ENCODE data around the gene NUFIP1. TPM values are rescaled to one million over a fixed set of nuclear protein-coding genes. Genes with fewer than 3 reads are reported as not detected.
A peak's percentile ranks its signal among the peaks of the same experiment; 100 is the strongest.
"Not testable (repeated sequence)": the region's sequence is repeated elsewhere in the genome, so short reads cannot be mapped to it uniquely, and the experiment has no call there.

Gene NUFIP1
- total RNA-seq, 1 experiment from 2014 or later, result 3.8 TPM

DNA sequence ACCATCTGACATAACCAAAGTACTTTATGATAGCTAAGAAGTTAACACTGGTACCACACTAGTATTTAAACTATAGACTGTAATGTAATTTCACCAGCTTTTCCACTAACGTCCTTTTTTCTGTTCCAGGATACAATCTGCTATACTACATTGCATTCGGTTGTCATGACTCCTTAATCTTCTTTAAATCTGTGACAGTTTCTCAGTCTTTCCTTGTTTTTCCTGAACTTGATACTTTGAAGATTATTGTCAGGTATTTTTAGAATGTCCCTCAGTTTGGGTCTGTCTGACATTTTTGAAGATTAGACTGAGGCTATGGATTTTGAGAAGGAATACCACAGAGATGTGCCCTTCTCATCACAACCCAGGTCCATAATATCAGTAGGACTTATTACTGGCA is 36.6 kb downstream of the NUFIP1 start:
- no peak overlapping the region for H3K4me3 ChIP-seq
- no peak overlapping the region for H3K27ac ChIP-seq
- peaks cover 4% of the 10 kb centered on the region; the same call in 1 of the 2 replicates for H3K36me3 ChIP-seq
- DNase-seq (ENCODE audit: low read depth in 1 of 2, low spot score in 2 of 2), result no peak
- H3K9me3 ChIP-seq (replicated peaks), result no peaks in the 10 kb centered on the region
- H3K27me3 ChIP-seq (replicated peaks), result no peaks in the 10 kb centered on the region
- no peaks in the 10 kb centered on the region for H3K4me1 ChIP-seq (replicated peaks)

DNA sequence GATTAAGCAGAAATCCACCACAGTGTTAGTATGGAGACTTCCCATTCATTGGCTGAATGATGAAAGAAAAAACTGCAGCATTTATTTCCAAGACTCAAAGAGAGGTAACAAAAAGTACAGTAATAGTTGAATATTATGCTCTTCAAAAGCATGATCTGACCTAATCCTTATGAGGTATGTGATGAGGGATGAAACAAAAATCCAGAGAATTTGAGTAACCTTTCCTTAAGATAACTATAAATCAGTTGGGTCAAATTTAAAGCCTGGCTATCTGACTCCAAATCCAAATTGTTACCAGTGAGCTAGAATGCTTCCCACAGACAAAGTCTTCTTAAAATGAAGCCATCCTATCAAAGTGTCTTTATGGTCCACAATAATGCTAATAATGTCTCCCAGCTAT is 38.1 kb downstream of the NUFIP1 start:
- no peaks in the 10 kb centered on the region for H3K9me3 ChIP-seq (replicated peaks)
- no peaks in the 10 kb centered on the region for H3K27me3 ChIP-seq (replicated peaks)
- H3K4me3 ChIP-seq, result no peak overlapping the region
- no peak overlapping the region for H3K27ac ChIP-seq
- H3K4me1 ChIP-seq (replicated peaks), result no peaks in the 10 kb centered on the region
- peaks cover 4% of the 10 kb centered on the region; the same call in 1 of the 2 replicates for H3K36me3 ChIP-seq
- DNase-seq (ENCODE audit: low read depth in 1 of 2, low spot score in 2 of 2), result no peak

DNA sequence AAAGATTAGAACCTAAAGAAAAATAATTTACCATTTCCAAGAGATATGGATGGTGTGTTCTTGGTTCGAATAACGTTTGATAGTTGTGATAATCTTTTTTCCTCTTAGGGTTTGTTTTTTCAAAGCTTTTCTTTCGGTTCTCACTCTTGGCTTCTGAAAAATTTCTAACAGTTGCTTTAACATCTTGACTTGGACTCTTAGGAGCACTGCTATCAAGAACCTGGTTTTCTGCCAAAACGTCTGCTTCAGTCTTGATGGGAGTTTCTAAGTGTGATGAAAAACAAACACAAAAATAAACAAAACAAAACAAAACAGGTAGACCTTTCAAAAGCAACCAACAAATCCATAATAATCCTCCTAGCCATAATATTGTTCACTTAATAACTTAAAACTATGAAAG is 45.9 kb downstream of the NUFIP1 start:
- H3K27me3 ChIP-seq (replicated peaks); DNase-seq (ENCODE audit: low read depth in 1 of 2, low spot score in 2 of 2); H3K4me3 ChIP-seq; H3K9me3 ChIP-seq (replicated peaks); H3K36me3 ChIP-seq; H3K27ac ChIP-seq; H3K4me1 ChIP-seq (replicated peaks): not testable (repeated sequence)

DNA sequence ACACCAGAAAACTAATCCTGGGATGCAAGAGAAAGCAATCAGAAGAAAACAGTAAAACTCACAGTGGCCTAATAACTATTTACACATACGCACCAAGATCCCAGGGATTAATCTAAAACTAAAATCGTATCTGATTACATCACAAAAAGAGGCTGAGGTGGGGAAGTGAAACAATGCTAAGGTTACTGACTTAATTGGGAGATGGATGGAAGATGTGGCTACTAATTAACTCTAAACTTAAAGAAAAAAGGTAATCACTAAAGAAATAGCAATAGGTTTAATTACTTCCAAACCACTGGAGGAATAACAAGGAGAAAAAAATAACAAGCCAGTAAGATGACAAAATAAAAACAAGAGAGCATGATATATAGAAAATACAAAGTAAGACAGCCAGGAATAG is 50.4 kb downstream of the NUFIP1 start:
- H3K27ac ChIP-seq, result no peak overlapping the region
- DNase-seq (ENCODE audit: low read depth in 1 of 2, low spot score in 2 of 2), result no peak
- H3K9me3 ChIP-seq (replicated peaks), result no peaks in the 10 kb centered on the region
- H3K36me3 ChIP-seq, result peaks cover 7% of the 10 kb centered on the region
- H3K4me1 ChIP-seq (replicated peaks), result peaks cover 11% of the 10 kb centered on the region
- no peaks in the 10 kb centered on the region for H3K27me3 ChIP-seq (replicated peaks)
- no peak overlapping the region for H3K4me3 ChIP-seq

DNA sequence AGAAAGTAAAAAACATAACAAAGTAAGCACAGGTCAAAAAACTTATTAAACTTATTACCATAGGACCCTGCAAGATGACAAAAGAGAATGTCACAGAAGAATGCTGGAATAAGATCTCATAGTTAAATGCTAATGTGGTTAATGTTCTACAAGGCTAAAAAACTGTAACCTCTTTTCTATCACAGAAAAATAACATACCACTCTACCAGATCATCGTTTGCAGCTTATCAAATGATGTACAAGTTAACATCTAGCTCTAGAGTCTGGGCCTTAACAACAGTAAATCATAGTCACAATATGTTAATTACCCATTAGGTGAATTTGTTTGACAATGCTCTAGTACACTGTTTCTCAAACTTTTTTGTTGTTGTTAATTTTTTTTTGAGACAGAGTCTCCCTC is 53.0 kb downstream of the NUFIP1 start:
- peaks cover 34% of the 10 kb centered on the region for H3K4me1 ChIP-seq (replicated peaks)
- no peaks in the 10 kb centered on the region for H3K36me3 ChIP-seq
- no peak overlapping the region for H3K27ac ChIP-seq
- DNase-seq (ENCODE audit: low read depth in 1 of 2, low spot score in 2 of 2), result no peak
- H3K27me3 ChIP-seq (replicated peaks), result no peaks in the 10 kb centered on the region
- no peak overlapping the region for H3K4me3 ChIP-seq
- no peaks in the 10 kb centered on the region for H3K9me3 ChIP-seq (replicated peaks)

DNA sequence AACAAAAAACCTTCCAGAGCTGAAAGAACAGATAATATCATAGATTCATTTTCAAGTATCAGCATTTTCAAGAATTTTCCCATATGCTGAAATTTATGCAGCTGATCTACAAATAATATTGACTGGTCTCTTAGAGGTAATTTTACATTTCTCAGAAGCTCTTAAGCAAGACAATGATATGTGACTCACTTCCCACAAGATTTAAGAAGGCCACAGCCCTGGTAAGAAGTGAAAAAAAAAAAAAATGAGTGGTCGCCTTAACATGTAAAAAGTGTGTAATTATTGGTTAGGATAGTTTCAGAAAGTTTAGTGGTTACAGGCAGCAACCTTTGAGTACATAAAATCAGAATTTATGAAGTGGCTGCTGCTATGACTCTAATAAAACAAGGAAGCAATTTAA is 54.5 kb downstream of the NUFIP1 start:
- Histone ChIP-seq H3K4me3 (no peak overlapping the region), H3K27ac (no peak overlapping the region), H3K36me3 (no peaks in the 10 kb centered on the region), H3K27me3 (replicated peaks) (no peaks in the 10 kb centered on the region), H3K9me3 (replicated peaks) (no peaks in the 10 kb centered on the region), H3K4me1 (replicated peaks) (peaks cover 35% of the 10 kb centered on the region)
- peak in 1 of 2 experiments; percentile 16 for DNase-seq (ENCODE audit: low read depth in 1 of 2, low spot score in 2 of 2)

DNA sequence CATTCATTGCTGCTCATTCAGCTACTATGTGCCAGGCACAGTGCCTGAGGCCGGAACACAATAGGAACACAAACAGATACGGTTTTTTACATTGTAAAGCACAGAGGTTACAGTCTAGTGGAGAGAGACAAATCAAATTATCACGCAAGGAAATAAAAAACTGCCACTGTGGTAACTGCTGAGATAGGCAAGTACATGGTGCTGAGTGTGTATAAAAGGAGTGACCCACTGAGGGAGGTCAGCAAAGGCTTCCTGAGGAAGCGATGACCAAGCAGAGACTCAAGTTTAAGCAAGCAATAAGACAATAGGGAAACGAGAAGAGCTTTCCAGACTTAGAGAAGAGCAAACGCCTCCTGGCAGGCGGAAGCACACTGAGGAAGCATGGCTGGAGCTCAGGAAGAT is 56.4 kb downstream of the NUFIP1 start:
- no peaks in the 10 kb centered on the region for H3K27me3 ChIP-seq (replicated peaks)
- peaks cover 35% of the 10 kb centered on the region for H3K4me1 ChIP-seq (replicated peaks)
- H3K36me3 ChIP-seq, result no peaks in the 10 kb centered on the region
- no peak overlapping the region for H3K4me3 ChIP-seq
- H3K9me3 ChIP-seq (replicated peaks), result no peaks in the 10 kb centered on the region
- H3K27ac ChIP-seq, result peak overlapping the region; percentile 57
- peak; percentile 48 to 51 for DNase-seq (ENCODE audit: low read depth in 1 of 2, low spot score in 2 of 2)

DNA sequence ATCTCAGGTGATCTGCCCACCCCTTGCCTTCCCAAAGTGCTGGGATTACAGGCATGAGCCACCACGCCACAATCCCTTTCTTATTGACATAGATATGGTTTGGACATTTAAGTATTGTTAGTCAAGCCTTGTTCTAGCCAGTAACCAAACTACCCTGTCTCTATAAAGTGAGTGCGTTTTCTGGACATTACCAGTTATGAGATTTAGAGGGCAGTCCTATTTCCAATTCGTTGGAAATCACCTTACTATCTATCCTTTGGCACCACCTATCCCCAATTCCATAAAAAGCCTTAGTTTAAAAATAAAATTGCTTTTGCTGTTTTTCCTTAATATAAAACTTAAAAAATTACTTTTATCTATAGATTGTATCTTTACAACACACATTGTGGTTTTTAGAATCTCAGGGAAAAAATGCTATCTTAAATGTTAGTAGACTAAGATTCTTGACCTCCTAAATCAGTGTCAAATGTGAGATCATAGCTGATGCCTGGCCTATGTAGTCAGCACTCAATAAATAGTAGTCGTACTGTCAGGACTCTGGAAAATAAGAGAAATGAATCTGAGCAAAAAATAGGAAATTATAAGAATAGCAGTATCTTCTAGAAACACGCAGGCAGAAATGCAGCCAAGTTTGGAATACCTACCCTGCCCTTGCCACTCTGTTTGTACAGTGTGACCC is 57.0 kb downstream of the NUFIP1 start:
- Histone ChIP-seq H3K9me3 (replicated peaks) (no peaks in the 10 kb centered on the region), H3K4me1 (replicated peaks) (peaks cover 35% of the 10 kb centered on the region), H3K27me3 (replicated peaks) (no peaks in the 10 kb centered on the region), H3K4me3 (no peak overlapping the region), H3K36me3 (no peaks in the 10 kb centered on the region), H3K27ac (peak overlapping the region; percentile 57)
- no peak for DNase-seq (ENCODE audit: low read depth in 1 of 2, low spot score in 2 of 2)

DNA sequence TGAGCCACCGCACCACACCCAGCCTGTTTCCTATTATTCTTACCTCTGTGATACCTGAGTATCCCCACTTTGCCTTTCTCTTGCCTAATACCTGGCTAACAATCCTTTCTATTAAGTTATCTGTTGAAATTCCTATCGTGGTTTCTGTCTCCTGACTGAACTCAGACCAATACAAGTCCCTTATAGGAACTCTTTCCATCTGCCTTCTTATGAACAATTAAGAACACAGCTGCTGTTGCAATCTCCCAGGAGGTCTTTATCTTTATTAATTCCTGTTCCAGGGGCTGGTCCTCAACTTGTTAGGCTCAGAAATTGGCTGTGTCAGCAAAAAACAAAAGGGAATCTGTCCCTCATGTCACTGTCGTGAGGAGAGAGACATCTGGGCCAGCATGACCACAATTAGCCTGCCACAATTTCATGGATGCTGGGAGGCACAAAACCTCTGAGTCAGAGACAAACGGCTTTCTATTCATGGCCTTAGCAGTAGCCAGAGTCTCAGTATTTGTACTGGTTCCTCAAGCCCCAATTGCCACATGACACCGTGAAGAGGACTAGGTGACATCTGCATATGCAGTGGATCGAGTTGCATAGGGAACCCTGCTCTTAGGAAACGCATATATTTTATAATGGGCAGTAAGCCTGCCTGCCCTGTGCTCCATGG is 58.2 kb downstream of the NUFIP1 start:
- Histone ChIP-seq H3K4me1 (replicated peaks) (peaks cover 35% of the 10 kb centered on the region), H3K27ac (no peak overlapping the region)
- DNase-seq (ENCODE audit: low read depth in 1 of 2, low spot score in 2 of 2), result peak in 1 of 2 experiments; percentile 18

DNA sequence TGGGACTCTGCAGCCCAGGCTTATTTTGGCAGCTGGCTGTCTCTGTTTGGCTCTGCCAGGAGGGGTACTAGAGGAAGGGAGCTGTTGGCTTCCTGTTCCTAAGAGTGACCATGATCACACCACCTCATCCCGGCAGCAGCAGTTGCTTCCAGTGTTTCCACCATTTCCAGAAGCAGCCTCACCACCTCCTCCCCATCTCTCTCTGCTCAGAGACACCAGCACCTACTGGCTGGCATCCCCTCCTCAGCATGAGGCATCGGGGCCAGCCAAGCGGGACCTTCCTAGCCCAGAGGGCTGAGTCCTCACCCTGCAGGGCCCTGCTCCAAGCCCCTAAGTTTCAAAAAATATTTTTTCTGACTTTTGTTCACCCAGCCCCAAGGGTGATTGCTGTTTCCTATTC is 59.0 kb downstream of the NUFIP1 start:
- Histone ChIP-seq H3K27me3 (replicated peaks) (no peaks in the 10 kb centered on the region), H3K36me3 (no peaks in the 10 kb centered on the region), H3K9me3 (replicated peaks) (no peaks in the 10 kb centered on the region), H3K4me1 (replicated peaks) (peaks cover 35% of the 10 kb centered on the region), H3K27ac (no peak overlapping the region), H3K4me3 (no peak overlapping the region)
- DNase-seq (ENCODE audit: low read depth in 1 of 2, low spot score in 2 of 2), result no peak

More for the DNA sequence above, 58.2 kb downstream of the NUFIP1 start:
- H3K27me3 ChIP-seq (replicated peaks), result no peaks in the 10 kb centered on the region
- H3K4me3 ChIP-seq, result no peak overlapping the region
- no peaks in the 10 kb centered on the region for H3K9me3 ChIP-seq (replicated peaks)
- H3K36me3 ChIP-seq, result no peaks in the 10 kb centered on the region

DNA sequence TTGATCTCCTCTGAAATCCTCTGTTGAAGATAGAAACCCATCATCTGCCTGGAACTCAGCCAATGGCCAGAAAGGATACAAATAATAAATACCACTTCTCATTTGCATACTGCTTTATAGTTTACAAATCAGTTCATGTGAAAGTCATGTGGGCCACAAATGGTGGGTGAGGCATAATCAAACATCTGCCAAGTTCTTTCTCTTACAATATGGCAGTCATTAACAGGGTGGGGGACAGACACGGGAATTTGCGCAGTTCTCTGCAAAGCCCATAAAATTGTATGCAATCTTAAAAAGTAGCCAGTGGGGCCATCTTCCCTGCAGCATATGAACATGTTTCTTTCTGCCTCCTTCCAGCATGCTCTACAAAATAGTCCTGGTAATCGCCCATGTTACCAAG is 59.6 kb downstream of the NUFIP1 start:
- H3K27ac ChIP-seq, result no peak overlapping the region

DNA sequence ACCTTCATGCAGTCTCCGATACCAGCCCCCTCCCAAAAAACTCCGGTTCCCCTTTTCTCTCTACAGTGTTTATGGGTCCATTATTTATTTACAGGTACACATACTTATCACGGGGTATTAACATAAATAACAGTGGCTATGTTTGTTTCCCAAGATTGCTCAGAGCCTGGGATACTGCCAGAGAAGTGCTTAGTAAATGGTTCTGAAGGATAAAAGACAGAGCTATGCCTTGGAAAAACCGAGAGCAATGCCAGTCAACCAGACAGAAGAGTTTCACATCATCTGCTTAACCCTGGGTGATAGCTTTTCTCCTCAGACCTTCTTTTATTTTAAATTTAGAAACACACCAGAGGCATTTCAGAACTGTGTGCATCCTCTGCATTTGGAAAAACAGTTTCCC is 61.3 kb downstream of the NUFIP1 start:
- H3K9me3 ChIP-seq (replicated peaks), result no peaks in the 10 kb centered on the region
- H3K36me3 ChIP-seq, result no peaks in the 10 kb centered on the region
- peaks cover 16% of the 10 kb centered on the region for H3K4me1 ChIP-seq (replicated peaks)
- H3K4me3 ChIP-seq, result no peak overlapping the region
- no peaks in the 10 kb centered on the region for H3K27me3 ChIP-seq (replicated peaks)
- H3K27ac ChIP-seq, result no peak overlapping the region
- DNase-seq (ENCODE audit: low read depth in 1 of 2, low spot score in 2 of 2), result no peak

More for the DNA sequence above, 59.6 kb downstream of the NUFIP1 start:
- Histone ChIP-seq H3K36me3 (no peaks in the 10 kb centered on the region), H3K9me3 (replicated peaks) (no peaks in the 10 kb centered on the region), H3K27me3 (replicated peaks) (no peaks in the 10 kb centered on the region), H3K4me1 (replicated peaks) (peaks cover 33% of the 10 kb centered on the region), H3K4me3 (no peak overlapping the region)
- no peak for DNase-seq (ENCODE audit: low read depth in 1 of 2, low spot score in 2 of 2)

DNA sequence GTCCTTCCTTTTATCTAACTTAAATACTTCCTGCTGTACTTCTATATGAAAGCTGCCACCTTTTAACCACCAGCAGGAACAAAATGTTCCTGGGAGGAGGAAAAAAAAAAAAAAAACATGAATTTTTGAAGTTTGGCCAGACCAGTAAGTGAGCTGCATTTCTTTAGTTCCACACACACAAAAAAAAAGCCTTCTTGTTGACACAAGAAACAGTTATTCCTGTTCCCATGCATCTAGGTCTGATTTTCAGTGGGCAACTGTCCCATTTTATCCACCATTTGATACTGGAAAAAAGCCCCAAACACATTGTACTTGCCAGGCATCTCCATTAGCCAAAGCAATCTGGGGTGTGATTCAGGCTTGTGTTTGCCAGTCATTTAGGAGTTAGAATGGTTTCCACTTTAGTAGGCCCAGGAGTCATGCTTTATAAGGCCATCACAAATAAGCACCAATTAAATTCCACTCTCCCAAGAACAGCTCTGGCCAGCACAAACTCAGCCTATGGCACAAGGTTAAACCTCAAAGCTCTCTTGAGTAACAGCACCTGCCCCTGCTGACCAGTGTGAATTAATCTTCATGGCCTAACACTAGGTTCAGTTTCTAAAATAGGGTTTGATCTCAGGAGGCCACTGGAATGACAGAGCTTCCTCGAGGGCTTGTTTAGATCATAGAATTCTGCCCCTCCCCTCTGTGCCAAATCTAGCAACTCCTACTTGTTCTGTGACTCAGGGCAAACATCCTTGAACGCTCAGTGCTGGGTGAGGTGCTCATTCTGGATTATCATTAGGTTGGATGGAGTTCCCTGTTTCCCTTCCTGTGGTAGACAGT is 67.1 kb downstream of the NUFIP1 start:
- Histone ChIP-seq H3K4me1 (replicated peaks) (peaks cover 22% of the 10 kb centered on the region), H3K4me3 (no peak overlapping the region), H3K27ac (no peak overlapping the region; the same call in 1 of the 2 replicates), H3K27me3 (replicated peaks) (no peaks in the 10 kb centered on the region), H3K36me3 (no peaks in the 10 kb centered on the region), H3K9me3 (replicated peaks) (no peaks in the 10 kb centered on the region)
- DNase-seq (ENCODE audit: low read depth in 1 of 2, low spot score in 2 of 2), result peak; percentile 57
